ENCODE measurements around the gene SH3BP5. TPM values are rescaled to one million over a fixed set of nuclear protein-coding genes. Genes with fewer than 3 reads are reported as not detected.

SH3BP5 gene
- total and polyA plus RNA-seq, 12 donors, result 6.7 to 22.4 (median 9.8) TPM

DNA sequence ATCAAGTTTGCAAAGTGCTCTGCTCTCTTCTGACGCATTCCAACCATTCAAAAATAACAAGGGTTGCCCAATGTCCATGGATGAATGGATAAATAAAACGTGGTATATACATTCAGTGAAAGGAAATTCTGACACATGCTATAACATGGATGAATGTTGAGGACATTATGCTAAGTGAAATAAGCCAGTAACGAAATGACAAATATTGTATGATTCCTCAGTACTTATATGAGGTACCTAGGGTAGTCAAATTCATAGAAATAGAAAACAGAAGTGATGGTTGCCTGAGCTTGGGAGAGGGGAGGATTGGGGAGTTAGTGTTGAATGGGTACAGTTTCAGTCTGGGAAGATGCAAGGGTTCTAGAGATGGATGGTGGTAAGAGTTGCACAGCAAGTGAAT, 33.9 kb downstream of the SH3BP5 start:
- WGBS, 2 donors, result 90 to 92% methylated on average over 3 of the region's 3 CpGs
- H3K27ac ChIP-seq, result peak overlapping the region in 1 of 10 donors; percentile 67
- intact Hi-C loops (cut with DNase I), result no loop called here
- DNase-seq, result no peak
- no peaks in the 10 kb centered on the region for H3K9me3 ChIP-seq
- peaks cover 0 to 67% (median 36%) of the 10 kb centered on the region in 9 donors for H3K4me1 ChIP-seq
- no peaks in the 10 kb centered on the region for H3K27me3 ChIP-seq
- H3K4me3 ChIP-seq, result no peak overlapping the region
- ATAC-seq, result no peak
- TF ChIP-seq, protein P1, sequence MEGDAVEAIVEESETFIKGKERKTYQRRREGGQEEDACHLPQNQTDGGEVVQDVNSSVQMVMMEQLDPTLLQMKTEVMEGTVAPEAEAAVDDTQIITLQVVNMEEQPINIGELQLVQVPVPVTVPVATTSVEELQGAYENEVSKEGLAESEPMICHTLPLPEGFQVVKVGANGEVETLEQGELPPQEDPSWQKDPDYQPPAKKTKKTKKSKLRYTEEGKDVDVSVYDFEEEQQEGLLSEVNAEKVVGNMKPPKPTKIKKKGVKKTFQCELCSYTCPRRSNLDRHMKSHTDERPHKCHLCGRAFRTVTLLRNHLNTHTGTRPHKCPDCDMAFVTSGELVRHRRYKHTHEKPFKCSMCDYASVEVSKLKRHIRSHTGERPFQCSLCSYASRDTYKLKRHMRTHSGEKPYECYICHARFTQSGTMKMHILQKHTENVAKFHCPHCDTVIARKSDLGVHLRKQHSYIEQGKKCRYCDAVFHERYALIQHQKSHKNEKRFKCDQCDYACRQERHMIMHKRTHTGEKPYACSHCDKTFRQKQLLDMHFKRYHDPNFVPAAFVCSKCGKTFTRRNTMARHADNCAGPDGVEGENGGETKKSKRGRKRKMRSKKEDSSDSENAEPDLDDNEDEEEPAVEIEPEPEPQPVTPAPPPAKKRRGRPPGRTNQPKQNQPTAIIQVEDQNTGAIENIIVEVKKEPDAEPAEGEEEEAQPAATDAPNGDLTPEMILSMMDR (IDR thresholded peaks at IDR 0.05), result no peak
- peaks cover 0 to 27% (median 0%) of the 10 kb centered on the region in 9 donors for H3K36me3 ChIP-seq

DNA sequence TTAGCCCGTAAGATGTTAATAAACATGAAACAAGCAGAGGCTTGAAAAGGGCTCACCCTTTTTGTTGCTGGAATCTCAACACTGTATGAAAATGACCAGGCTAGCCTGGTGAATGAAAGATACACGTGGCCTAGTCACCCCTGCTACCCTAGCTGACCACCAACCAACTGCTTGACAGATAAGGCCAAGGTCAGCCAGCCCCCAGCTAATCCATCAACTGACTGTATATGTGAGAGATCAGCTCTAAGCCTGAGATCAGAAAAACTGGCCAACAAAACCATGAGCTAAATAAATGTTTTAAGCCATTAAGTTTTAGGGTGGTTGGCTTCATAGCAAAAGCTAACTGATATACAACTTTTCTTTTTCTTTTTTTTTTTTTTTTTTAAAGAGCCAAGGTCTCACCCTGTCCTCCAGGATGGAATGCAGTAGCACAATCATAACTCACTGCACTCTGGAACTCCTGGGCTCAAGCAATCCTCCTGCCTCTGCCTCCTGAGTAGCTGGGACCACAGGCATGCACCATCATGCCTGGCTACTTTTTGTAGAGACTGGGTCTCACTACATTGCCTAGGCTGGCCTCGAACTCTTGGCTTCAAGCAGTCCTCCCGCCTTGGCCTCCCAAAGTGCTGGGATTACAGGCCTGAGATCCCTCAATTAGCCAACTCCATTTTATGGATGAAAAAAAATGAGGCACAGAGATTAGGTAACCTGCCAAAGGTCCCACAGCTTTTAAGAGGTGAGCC, 34.6 kb downstream of the SH3BP5 start:
- no peak for DNase-seq
- peaks cover 0 to 20% (median 0%) of the 10 kb centered on the region in 9 donors for H3K36me3 ChIP-seq
- H3K4me1 ChIP-seq, result peaks cover 3 to 74% (median 40%) of the 10 kb centered on the region in 9 donors
- 85 to 88% methylated on average over 4 of the region's 4 CpGs for WGBS, 2 donors
- H3K4me3 ChIP-seq, result no peak overlapping the region
- H3K9me3 ChIP-seq, result no peaks in the 10 kb centered on the region
- H3K27me3 ChIP-seq, result no peaks in the 10 kb centered on the region
- TF ChIP-seq, protein P1 (IDR thresholded peaks at IDR 0.05), result no peak
- no peak for ATAC-seq
- intact Hi-C loops (cut with DNase I), result no loop called here
- peak overlapping the region in 1 of 10 donors; percentile 96 for H3K27ac ChIP-seq

DNA sequence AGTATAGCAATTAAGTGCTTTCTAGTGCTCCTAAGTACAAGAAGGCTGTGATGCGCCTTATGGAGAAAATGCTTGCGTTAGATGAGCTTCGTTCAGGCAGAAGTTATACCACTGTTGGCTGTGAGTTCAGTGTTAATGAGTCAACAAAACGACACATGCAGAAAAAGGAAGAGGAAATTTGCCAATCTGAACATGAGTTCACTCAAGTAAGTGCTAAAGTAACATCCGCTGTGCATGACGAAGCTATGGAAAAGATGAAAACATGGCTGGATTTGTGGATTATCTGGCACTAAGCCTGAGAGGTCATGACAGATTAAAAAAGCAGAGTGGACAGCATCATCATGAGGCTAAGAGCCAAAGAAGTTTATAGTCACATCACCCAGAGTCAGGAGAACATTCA, 36.9 kb downstream of the SH3BP5 start:
- intact Hi-C loops (cut with DNase I), result no loop called here
- Histone ChIP-seq H3K4me3 (no peak overlapping the region), H3K27me3 (no peaks in the 10 kb centered on the region), H3K27ac (peak overlapping the region in 9 of 10 donors; percentile 3 to 96 (median 67)), H3K4me1 (peaks cover 3 to 88% (median 52%) of the 10 kb centered on the region in 9 donors), H3K9me3 (no peaks in the 10 kb centered on the region), H3K36me3 (no peaks in the 10 kb centered on the region)
- ATAC-seq (peak; percentile 32 to 69 (median 58)), DNase-seq (peak in 1 of 2 donors; percentile 65)
- WGBS, 2 donors, result 49 to 55% methylated on average over 6 of the region's 6 CpGs
- TF ChIP-seq, protein P1 (IDR thresholded peaks at IDR 0.05), result no peak

DNA sequence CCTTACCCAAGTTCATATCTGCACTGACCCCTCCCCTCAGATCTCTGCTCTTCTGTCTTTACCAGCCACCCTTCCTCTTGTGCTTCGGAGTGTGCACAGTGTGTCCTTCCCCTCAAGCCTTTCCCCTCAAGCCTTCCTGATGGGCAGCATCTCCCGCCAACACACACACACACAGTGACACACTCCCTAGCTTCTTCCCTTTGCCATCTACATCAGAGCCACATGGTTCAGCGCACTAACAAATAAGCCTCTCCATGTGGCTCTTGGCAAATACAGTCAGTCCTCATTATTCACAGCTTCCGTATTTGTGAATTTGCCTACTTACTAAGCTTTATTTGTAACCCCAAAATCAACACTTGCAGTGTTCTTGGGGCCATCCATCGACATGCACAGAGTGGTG, 37.5 kb downstream of the SH3BP5 start:
- H3K36me3 ChIP-seq, result no peaks in the 10 kb centered on the region
- ATAC-seq (peak; percentile 26 to 65 (median 48)), DNase-seq (no peak)
- intact Hi-C loops (cut with DNase I), result no loop called here
- no peaks in the 10 kb centered on the region for H3K27me3 ChIP-seq
- TF ChIP-seq, protein P1 (IDR thresholded peaks at IDR 0.05), result no peak
- no peaks in the 10 kb centered on the region for H3K9me3 ChIP-seq
- H3K4me1 ChIP-seq, result peaks cover 3 to 88% (median 48%) of the 10 kb centered on the region in 9 donors
- WGBS, 2 donors, result 85 to 91% methylated on average over 5 of the region's 5 CpGs
- peak overlapping the region in 9 of 10 donors; percentile 3 to 96 (median 67) for H3K27ac ChIP-seq
- no peak overlapping the region for H3K4me3 ChIP-seq
